Parathyroid adenoma (tissue), 2 donors: ENCODE data around the gene RAB29.

Experiments
- H2AFZ ChIP-seq: fragments of 300-600 bp; sonication (generic); one replicate; pipeline ENCODE4 v1.7.0; 2017; ENCODE audit warnings: antibody characterized with exemption, mild to moderate bottlenecking
- H3K27ac ChIP-seq: fragments of 300-600 bp; sonication (generic); one replicate; pipeline ENCODE4 v1.7.0; 2017
- H3K27me3 ChIP-seq: fragments of 300-600 bp; sonication (generic); one replicate; pipeline ENCODE4 v1.7.0; 2017; ENCODE audit warnings: low read length; ENCODE audit not compliant: control insufficient read depth, insufficient read depth
- H3K36me3 ChIP-seq: fragments of 300-600 bp; sonication (generic); one replicate; pipeline ENCODE4 v1.7.0; 2017; ENCODE audit warnings: low read length; ENCODE audit not compliant: control insufficient read depth, insufficient read depth
- H3K4me1 ChIP-seq: fragments of 300-600 bp; sonication (generic); one replicate; pipeline ENCODE4 v1.7.0; 2017; ENCODE audit warnings: control low read depth
- H3K4me2 ChIP-seq: fragments of 300-600 bp; sonication (generic); one replicate; pipeline ENCODE4 v1.7.0; 2017; ENCODE audit warnings: low read length
- H3K4me3 ChIP-seq: fragments of 300-600 bp; sonication (generic); one replicate; pipeline ENCODE4 v1.7.0; 2017; ENCODE audit warnings: low read depth, low read length
- H3K79me2 ChIP-seq: fragments of 300-600 bp; sonication (generic); one replicate; pipeline ENCODE4 v1.7.0; 2017; ENCODE audit warnings: control low read depth
- H3K9ac ChIP-seq: fragments of 300-600 bp; sonication (generic); one replicate; pipeline ENCODE4 v1.7.0; 2017; ENCODE audit warnings: mild to moderate bottlenecking
- H3K9me3 ChIP-seq: fragments of 300-600 bp; sonication (generic); one replicate; pipeline ENCODE4 v1.7.0; 2017; ENCODE audit warnings: low read length; ENCODE audit not compliant: control insufficient read depth
- CTCF ChIP-seq: fragments of 300-600 bp; sonication (generic); IDR thresholded peaks from one replicate; pipeline ENCODE4 v1.7.0; 2017; ENCODE audit warnings: antibody characterized with exemption, mild to moderate bottlenecking
- donor health status: primary hyperparathyroidism.

The RAB29 gene

GRCh38 chr1:205719762-205720161 is 55.5 kb downstream of the RAB29 start:
- no peaks in the 10 kb centered on the region for H3K9me3 ChIP-seq
- H2AFZ ChIP-seq: no peak overlapping the region
- H3K4me1 ChIP-seq: no peaks in the 10 kb centered on the region
- H3K36me3 ChIP-seq: no peaks in the 10 kb centered on the region
- H3K4me2 ChIP-seq: no peak overlapping the region
- no peak for TF ChIP-seq CTCF
- H3K27me3 ChIP-seq: no peaks in the 10 kb centered on the region
- no peak overlapping the region for H3K27ac ChIP-seq
- no peaks in the 10 kb centered on the region for H3K79me2 ChIP-seq
- H3K4me3 ChIP-seq: no peak overlapping the region
- no peak overlapping the region for H3K9ac ChIP-seq

GRCh38 chr1:205719015-205719414 is 56.3 kb downstream of the RAB29 start:
- Histone ChIP-seq H3K9me3 (no peaks in the 10 kb centered on the region), H3K4me2 (no peak overlapping the region), H3K9ac (no peak overlapping the region), H3K4me1 (no peaks in the 10 kb centered on the region), H3K36me3 (no peaks in the 10 kb centered on the region), H2AFZ (no peak overlapping the region), H3K4me3 (no peak overlapping the region), H3K27me3 (no peaks in the 10 kb centered on the region), H3K27ac (no peak overlapping the region), H3K79me2 (no peaks in the 10 kb centered on the region)
- no peak for TF ChIP-seq CTCF
